ENCODE measurements around the gene ANGPT4.
"Not testable (repeated sequence)": the region's sequence is repeated elsewhere in the genome, so short reads cannot be mapped to it uniquely, and the experiment has no call there.

GRCh38 chr20:897436-897835 lies 18.7 kb downstream of the ANGPT4 start:
- TF ChIP-seq, protein P1, sequence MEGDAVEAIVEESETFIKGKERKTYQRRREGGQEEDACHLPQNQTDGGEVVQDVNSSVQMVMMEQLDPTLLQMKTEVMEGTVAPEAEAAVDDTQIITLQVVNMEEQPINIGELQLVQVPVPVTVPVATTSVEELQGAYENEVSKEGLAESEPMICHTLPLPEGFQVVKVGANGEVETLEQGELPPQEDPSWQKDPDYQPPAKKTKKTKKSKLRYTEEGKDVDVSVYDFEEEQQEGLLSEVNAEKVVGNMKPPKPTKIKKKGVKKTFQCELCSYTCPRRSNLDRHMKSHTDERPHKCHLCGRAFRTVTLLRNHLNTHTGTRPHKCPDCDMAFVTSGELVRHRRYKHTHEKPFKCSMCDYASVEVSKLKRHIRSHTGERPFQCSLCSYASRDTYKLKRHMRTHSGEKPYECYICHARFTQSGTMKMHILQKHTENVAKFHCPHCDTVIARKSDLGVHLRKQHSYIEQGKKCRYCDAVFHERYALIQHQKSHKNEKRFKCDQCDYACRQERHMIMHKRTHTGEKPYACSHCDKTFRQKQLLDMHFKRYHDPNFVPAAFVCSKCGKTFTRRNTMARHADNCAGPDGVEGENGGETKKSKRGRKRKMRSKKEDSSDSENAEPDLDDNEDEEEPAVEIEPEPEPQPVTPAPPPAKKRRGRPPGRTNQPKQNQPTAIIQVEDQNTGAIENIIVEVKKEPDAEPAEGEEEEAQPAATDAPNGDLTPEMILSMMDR (IDR thresholded peaks at IDR 0.05), result not testable (repeated sequence)
- not testable (repeated sequence) for TF ChIP-seq POLR2A (IDR thresholded peaks at IDR 0.05)
